ENCODE results near the gene STK32B. TPM values are rescaled to one million over a fixed set of nuclear protein-coding genes. Genes with fewer than 3 reads are reported as not detected.

The STK32B gene
- total and polyA plus RNA-seq, 5 donors from 2014 or later: not detected

GRCh38 chr4:5137226-5137625 is 85.9 kb downstream of the STK32B start:
- ATAC-seq (ENCODE audit: low read depth in 2 of 2): no peak
- peaks cover 9% of the 10 kb centered on the region for H3K27me3 Mint-ChIP-seq

GRCh38 chr4:5137927-5138326 is 86.6 kb downstream of the STK32B start:
- H3K27me3 ChIP-seq (ENCODE audit: control insufficient read depth, insufficient read depth, low read length): no peaks in the 10 kb centered on the region
- H3K36me3 Mint-ChIP-seq: no peaks in the 10 kb centered on the region
- H3K27ac ChIP-seq (ENCODE audit: insufficient read depth, low read length, poor library complexity, severe bottlenecking): no peak overlapping the region

More at GRCh38 chr4:5137226-5137625, 85.9 kb downstream of the STK32B start:
- Mint-ChIP-seq H3K4me3 (no peak overlapping the region), H3K9me3 (no peaks in the 10 kb centered on the region), H3K27ac (no peak overlapping the region), H3K36me3 (no peaks in the 10 kb centered on the region), H3K4me1 (no peaks in the 10 kb centered on the region)
- DNase-seq: no peak
- H3K9me3 ChIP-seq (ENCODE audit: control insufficient read depth in 2 of 2, low read length in 2 of 2): no peaks in the 10 kb centered on the region
- H3K36me3 ChIP-seq (ENCODE audit: control insufficient read depth, insufficient read depth, low read length): no peaks in the 10 kb centered on the region
- no peak overlapping the region for H3K27ac ChIP-seq (ENCODE audit: insufficient read depth, low read length, poor library complexity, severe bottlenecking)
- H3K4me1 ChIP-seq (ENCODE audit: control insufficient read depth, insufficient read depth, low read length, poor library complexity, severe bottlenecking): no peaks in the 10 kb centered on the region
- no peak overlapping the region for H3K4me3 ChIP-seq (ENCODE audit: low read depth, low read length)
- H3K27me3 ChIP-seq (ENCODE audit: control insufficient read depth, insufficient read depth, low read length): no peaks in the 10 kb centered on the region

GRCh38 chr4:5138389-5138788 is 87.1 kb downstream of the STK32B start:
- ATAC-seq (ENCODE audit: low read depth in 2 of 2) (no peak), DNase-seq (no peak)
- peaks cover 9% of the 10 kb centered on the region for H3K27me3 Mint-ChIP-seq

More at GRCh38 chr4:5137927-5138326, 86.6 kb downstream of the STK32B start:
- peaks cover 9% of the 10 kb centered on the region for H3K27me3 Mint-ChIP-seq
- DNase-seq: no peak
- no peaks in the 10 kb centered on the region for H3K9me3 Mint-ChIP-seq
- no peak overlapping the region for H3K27ac Mint-ChIP-seq
- no peak overlapping the region for H3K4me3 ChIP-seq (ENCODE audit: low read depth, low read length)
- no peaks in the 10 kb centered on the region for H3K4me1 ChIP-seq (ENCODE audit: control insufficient read depth, insufficient read depth, low read length, poor library complexity, severe bottlenecking)
- no peaks in the 10 kb centered on the region for H3K36me3 ChIP-seq (ENCODE audit: control insufficient read depth, insufficient read depth, low read length)
- H3K9me3 ChIP-seq (ENCODE audit: control insufficient read depth in 2 of 2, low read length in 2 of 2): no peaks in the 10 kb centered on the region
- H3K4me1 Mint-ChIP-seq: no peaks in the 10 kb centered on the region
- no peak overlapping the region for H3K4me3 Mint-ChIP-seq
- no peak for ATAC-seq (ENCODE audit: low read depth in 2 of 2)

GRCh38 chr4:5139141-5139540 is 87.9 kb downstream of the STK32B start:
- Mint-ChIP-seq H3K9me3 (no peaks in the 10 kb centered on the region), H3K4me1 (no peaks in the 10 kb centered on the region), H3K4me3 (no peak overlapping the region), H3K36me3 (no peaks in the 10 kb centered on the region), H3K27me3 (peaks cover 9% of the 10 kb centered on the region), H3K27ac (no peak overlapping the region)
- Histone ChIP-seq H3K4me1 (ENCODE audit: control insufficient read depth, insufficient read depth, low read length, poor library complexity, severe bottlenecking) (no peaks in the 10 kb centered on the region), H3K36me3 (ENCODE audit: control insufficient read depth, insufficient read depth, low read length) (no peaks in the 10 kb centered on the region), H3K27ac (ENCODE audit: insufficient read depth, low read length, poor library complexity, severe bottlenecking) (no peak overlapping the region), H3K4me3 (ENCODE audit: low read depth, low read length) (no peak overlapping the region), H3K27me3 (ENCODE audit: control insufficient read depth, insufficient read depth, low read length) (no peaks in the 10 kb centered on the region), H3K9me3 (ENCODE audit: control insufficient read depth in 2 of 2, low read length in 2 of 2) (no peaks in the 10 kb centered on the region)
- ATAC-seq (ENCODE audit: low read depth in 2 of 2) (no peak), DNase-seq (no peak)

More at GRCh38 chr4:5138389-5138788, 87.1 kb downstream of the STK32B start:
- no peaks in the 10 kb centered on the region for H3K4me1 Mint-ChIP-seq
- Histone ChIP-seq H3K4me3 (ENCODE audit: low read depth, low read length) (no peak overlapping the region), H3K36me3 (ENCODE audit: control insufficient read depth, insufficient read depth, low read length) (no peaks in the 10 kb centered on the region), H3K27ac (ENCODE audit: insufficient read depth, low read length, poor library complexity, severe bottlenecking) (no peak overlapping the region), H3K9me3 (ENCODE audit: control insufficient read depth in 2 of 2, low read length in 2 of 2) (no peaks in the 10 kb centered on the region), H3K4me1 (ENCODE audit: control insufficient read depth, insufficient read depth, low read length, poor library complexity, severe bottlenecking) (no peaks in the 10 kb centered on the region), H3K27me3 (ENCODE audit: control insufficient read depth, insufficient read depth, low read length) (no peaks in the 10 kb centered on the region)
- H3K4me3 Mint-ChIP-seq: no peak overlapping the region
- H3K9me3 Mint-ChIP-seq: no peaks in the 10 kb centered on the region
- no peaks in the 10 kb centered on the region for H3K36me3 Mint-ChIP-seq
- no peak overlapping the region for H3K27ac Mint-ChIP-seq

- H3K27me3 ChIP-seq (ENCODE audit: control insufficient read depth, insufficient read depth, low read length): no peaks in the 10 kb centered on the region
- no peaks in the 10 kb centered on the region for H3K9me3 Mint-ChIP-seq
- DNase-seq: no peak
- H3K36me3 ChIP-seq (ENCODE audit: control insufficient read depth, insufficient read depth, low read length): no peaks in the 10 kb centered on the region
- H3K4me3 ChIP-seq (ENCODE audit: low read depth, low read length): no peak overlapping the region
- H3K27me3 Mint-ChIP-seq: peaks cover 9% of the 10 kb centered on the region
- no peak overlapping the region for H3K27ac Mint-ChIP-seq
- H3K9me3 ChIP-seq (ENCODE audit: control insufficient read depth in 2 of 2, low read length in 2 of 2): no peaks in the 10 kb centered on the region
- no peak overlapping the region for H3K4me3 Mint-ChIP-seq
- no peak overlapping the region for H3K27ac ChIP-seq (ENCODE audit: insufficient read depth, low read length, poor library complexity, severe bottlenecking)
- no peaks in the 10 kb centered on the region for H3K4me1 Mint-ChIP-seq
- no peak for ATAC-seq (ENCODE audit: low read depth in 2 of 2)
- no peaks in the 10 kb centered on the region for H3K36me3 Mint-ChIP-seq
- H3K4me1 ChIP-seq (ENCODE audit: control insufficient read depth, insufficient read depth, low read length, poor library complexity, severe bottlenecking): no peaks in the 10 kb centered on the region
Measured at GRCh38 chr4:5141802-5142201, 90.5 kb downstream of the STK32B start.

GRCh38 chr4:5142726-5143125 is 91.4 kb downstream of the STK32B start:
- H3K36me3 ChIP-seq (ENCODE audit: control insufficient read depth, insufficient read depth, low read length): no peaks in the 10 kb centered on the region
- ATAC-seq (ENCODE audit: low read depth in 2 of 2) (no peak), DNase-seq (no peak)
- Mint-ChIP-seq H3K4me3 (no peak overlapping the region), H3K27me3 (peaks cover 9% of the 10 kb centered on the region), H3K27ac (no peak overlapping the region), H3K36me3 (no peaks in the 10 kb centered on the region), H3K9me3 (no peaks in the 10 kb centered on the region), H3K4me1 (no peaks in the 10 kb centered on the region)
- H3K4me3 ChIP-seq (ENCODE audit: low read depth, low read length): no peak overlapping the region
- no peaks in the 10 kb centered on the region for H3K27me3 ChIP-seq (ENCODE audit: control insufficient read depth, insufficient read depth, low read length)
- H3K4me1 ChIP-seq (ENCODE audit: control insufficient read depth, insufficient read depth, low read length, poor library complexity, severe bottlenecking): no peaks in the 10 kb centered on the region
- no peaks in the 10 kb centered on the region for H3K9me3 ChIP-seq (ENCODE audit: control insufficient read depth in 2 of 2, low read length in 2 of 2)
- H3K27ac ChIP-seq (ENCODE audit: insufficient read depth, low read length, poor library complexity, severe bottlenecking): no peak overlapping the region

- Mint-ChIP-seq H3K36me3 (no peaks in the 10 kb centered on the region), H3K4me1 (no peaks in the 10 kb centered on the region), H3K9me3 (no peaks in the 10 kb centered on the region), H3K4me3 (no peak overlapping the region), H3K27ac (no peak overlapping the region), H3K27me3 (peaks cover 11% of the 10 kb centered on the region)
- ATAC-seq (ENCODE audit: low read depth in 2 of 2): no peak
- Histone ChIP-seq H3K4me1 (ENCODE audit: control insufficient read depth, insufficient read depth, low read length, poor library complexity, severe bottlenecking) (no peaks in the 10 kb centered on the region), H3K36me3 (ENCODE audit: control insufficient read depth, insufficient read depth, low read length) (no peaks in the 10 kb centered on the region), H3K4me3 (ENCODE audit: low read depth, low read length) (no peak overlapping the region), H3K27me3 (ENCODE audit: control insufficient read depth, insufficient read depth, low read length) (no peaks in the 10 kb centered on the region), H3K27ac (ENCODE audit: insufficient read depth, low read length, poor library complexity, severe bottlenecking) (no peak overlapping the region), H3K9me3 (ENCODE audit: control insufficient read depth in 2 of 2, low read length in 2 of 2) (no peaks in the 10 kb centered on the region)
- no peak for DNase-seq
Measured at GRCh38 chr4:5143306-5143861, 92.1 kb downstream of the STK32B start.

GRCh38 chr4:5143940-5144339 is 92.7 kb downstream of the STK32B start:
- Histone ChIP-seq H3K27ac (ENCODE audit: insufficient read depth, low read length, poor library complexity, severe bottlenecking) (no peak overlapping the region), H3K36me3 (ENCODE audit: control insufficient read depth, insufficient read depth, low read length) (no peaks in the 10 kb centered on the region), H3K4me3 (ENCODE audit: low read depth, low read length) (no peak overlapping the region), H3K27me3 (ENCODE audit: control insufficient read depth, insufficient read depth, low read length) (no peaks in the 10 kb centered on the region), H3K9me3 (ENCODE audit: control insufficient read depth in 2 of 2, low read length in 2 of 2) (no peaks in the 10 kb centered on the region), H3K4me1 (ENCODE audit: control insufficient read depth, insufficient read depth, low read length, poor library complexity, severe bottlenecking) (no peaks in the 10 kb centered on the region)
- ATAC-seq (ENCODE audit: low read depth in 2 of 2): no peak
- DNase-seq: no peak
- Mint-ChIP-seq H3K9me3 (no peaks in the 10 kb centered on the region), H3K4me3 (no peak overlapping the region), H3K27me3 (peaks cover 10% of the 10 kb centered on the region), H3K27ac (no peak overlapping the region), H3K36me3 (no peaks in the 10 kb centered on the region), H3K4me1 (no peaks in the 10 kb centered on the region)

Measured in CD4-positive, CD25-positive, alpha-beta regulatory T cell (primary cell).